HL-60/S4 (cell line): ENCODE results near the gene SUCO.

ENCODE experiments used
- in situ Hi-C: fragments of 300-500 bp; cut with MboI; formaldehyde crosslinking; loops from 2 replicates; pipeline ENCODE4 v1.14.3; 2022; ENCODE audit warnings: low sequenced_read_pairs

The SUCO gene

GRCh38 chr1:172514108-172514507 is 18.8 kb upstream of the SUCO start:
- in situ Hi-C loops, result no loop called here

- in situ Hi-C loops, result no loop called here
These were observed 17.5 kb upstream of the SUCO start for GRCh38 chr1:172515436-172515835.

- in situ Hi-C loops, result no loop called here
These were observed 17.0 kb upstream of the SUCO start for GRCh38 chr1:172515927-172516326.

DNA sequence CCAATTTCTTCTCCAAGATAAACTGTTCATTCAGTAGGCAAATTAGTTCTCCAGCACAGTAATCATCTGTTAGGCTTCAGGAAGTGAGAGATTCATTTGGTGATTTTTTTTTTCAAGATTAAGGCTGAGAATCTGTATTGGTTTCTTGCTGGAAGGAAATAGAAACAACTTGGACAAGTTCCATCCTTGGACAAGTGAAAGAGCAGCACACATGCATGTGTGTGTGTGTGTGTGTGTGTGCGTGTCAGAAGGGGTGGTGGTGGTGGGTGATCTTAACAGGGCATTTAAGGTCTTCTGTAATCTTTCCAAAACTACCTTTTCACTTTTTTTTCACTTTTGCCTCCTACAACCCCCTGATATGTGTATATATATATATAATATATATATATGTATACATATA is 15.9 kb upstream of the SUCO start:
- in situ Hi-C loops, result no loop called here

DNA sequence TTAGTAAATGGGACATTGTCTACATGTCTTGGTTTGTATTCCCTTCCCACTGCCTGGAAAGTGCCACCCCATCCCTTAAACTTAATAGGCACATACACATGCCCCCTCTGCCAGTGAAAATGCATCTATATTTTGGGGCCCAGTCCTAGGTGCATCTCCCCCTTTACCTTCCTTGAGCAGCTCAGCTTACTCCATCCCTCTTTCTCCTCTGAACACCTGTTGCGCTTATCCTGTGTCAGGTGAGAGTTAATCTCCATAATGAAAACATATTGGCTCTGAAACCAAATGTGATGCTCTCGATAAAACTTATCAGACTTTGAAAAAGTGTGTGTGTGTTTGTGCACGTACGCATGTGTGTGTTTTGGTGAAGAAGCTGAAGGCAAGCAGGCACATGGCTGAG is 15.4 kb upstream of the SUCO start:
- in situ Hi-C loops, result no loop called here

- in situ Hi-C loops, result no loop called here
These were observed 3.6 kb upstream of the SUCO start for GRCh38 chr1:172529304-172529703.

GRCh38 chr1:172530000-172530399 is 3.0 kb upstream of the SUCO start:
- in situ Hi-C loops, result no loop called here

DNA sequence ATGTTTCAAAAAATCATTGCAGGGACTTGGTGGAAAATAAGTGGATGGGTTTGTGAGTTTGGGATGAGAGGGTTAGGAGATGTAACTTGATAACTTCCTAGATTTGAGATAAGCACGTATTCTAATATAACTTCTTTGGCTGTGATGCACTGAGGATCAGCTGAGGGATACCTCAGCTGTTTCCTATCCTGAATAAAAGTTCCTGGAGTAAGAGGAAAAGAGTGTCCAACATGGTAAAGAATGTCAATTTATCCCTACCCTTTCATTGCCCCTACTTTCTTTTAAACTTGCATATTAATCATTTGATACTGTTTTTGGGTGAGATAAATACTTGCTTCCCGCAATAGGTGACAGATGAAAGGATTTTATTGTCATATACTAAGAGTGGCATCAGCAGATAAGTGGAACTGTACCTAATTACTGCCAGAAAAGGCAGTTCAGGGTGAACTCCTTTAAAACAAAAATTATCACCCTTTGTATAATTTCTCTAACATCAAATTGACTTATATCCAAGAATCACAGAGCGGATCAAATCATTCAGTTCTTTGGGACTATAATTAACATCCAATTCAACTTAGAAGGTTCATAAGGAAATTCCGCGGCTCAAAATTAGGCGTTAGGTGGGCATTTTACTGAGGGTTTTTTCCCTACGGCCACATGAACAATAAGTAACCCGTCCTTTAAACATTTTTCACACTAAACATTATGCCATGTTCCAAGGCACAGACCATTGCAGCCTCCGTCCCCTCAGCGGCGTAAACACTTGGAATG is 1.4 kb upstream of the SUCO start:
- in situ Hi-C loops, result no loop called here

DNA sequence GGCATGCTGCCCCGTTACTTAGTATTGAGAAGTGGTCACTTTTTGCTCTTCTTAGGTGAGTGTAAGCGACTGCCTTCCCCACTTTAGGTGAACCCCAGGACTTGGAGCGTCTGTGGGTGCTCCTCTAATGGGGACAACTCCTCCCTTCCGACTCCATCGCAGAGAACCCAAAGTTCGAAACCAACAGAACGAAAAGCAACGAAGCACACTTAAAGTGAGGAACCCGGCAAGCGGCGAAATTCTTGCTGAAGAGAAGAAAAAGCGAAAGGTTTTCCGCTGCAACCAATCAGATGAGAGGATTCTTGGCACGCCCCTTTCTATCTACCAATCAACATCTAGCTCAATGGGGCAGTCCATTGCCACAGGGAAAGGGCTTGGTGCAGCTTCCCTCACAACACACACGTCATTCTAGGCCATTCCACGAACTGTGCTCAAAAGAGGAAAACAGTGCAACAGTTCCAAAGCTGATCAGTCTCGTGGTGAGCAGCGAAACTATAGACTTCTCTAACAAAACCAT is 709 bp upstream of the SUCO start:
- in situ Hi-C loops, result no loop called here

DNA sequence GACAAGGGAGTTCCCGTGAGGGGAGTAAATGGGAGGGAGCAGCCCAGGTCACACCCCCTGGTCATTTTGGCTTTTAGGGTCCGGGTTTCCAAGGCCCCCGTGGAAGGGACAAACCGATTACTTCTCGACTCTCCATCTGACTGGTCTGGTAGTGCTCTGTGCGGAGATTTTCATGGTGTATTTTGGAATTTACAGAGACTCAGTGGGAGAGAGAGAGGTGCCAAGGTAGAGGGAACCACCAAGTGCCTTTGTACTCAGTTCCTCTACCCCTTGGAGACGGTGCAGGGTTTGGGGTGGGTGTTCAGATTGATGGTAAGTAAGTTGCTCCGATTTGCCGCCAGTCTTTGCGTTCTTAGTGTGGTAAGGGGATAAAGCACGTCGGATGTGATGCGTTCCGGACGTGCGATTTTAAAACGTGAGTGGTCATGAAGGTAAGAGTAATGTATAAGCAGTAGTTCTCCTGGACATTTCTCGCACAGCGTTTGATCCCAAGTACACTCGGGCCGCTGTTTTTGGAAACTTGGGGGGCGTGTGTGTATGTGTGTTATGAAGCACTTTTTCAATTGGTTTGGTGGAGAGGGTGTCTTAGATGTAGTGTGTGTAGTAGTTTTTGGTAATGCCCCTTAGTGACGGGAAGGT is 682 bp downstream of the SUCO start:
- in situ Hi-C loops, result no loop called here

DNA sequence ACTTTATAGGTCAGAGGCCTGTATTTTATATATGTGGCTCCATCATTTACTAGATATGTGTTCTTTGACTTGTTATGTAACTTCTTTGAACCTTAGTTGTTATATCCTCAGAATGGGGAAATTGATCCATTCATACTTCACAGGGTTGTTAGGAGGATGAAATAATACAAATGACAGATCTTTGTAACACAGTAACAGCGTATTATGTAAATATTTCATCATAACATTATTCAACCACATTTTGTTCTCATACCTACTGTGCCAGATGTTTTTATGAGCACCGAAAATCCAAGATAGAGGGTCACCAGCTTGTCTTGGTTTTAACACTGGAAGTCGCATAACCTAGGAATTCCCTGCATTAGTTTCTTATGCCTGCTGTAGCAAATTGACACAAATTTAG is 3.3 kb downstream of the SUCO start:
- in situ Hi-C loops, result no loop called here

- in situ Hi-C loops, result no loop called here
These were observed 4.4 kb downstream of the SUCO start for GRCh38 chr1:172537366-172537765.

DNA sequence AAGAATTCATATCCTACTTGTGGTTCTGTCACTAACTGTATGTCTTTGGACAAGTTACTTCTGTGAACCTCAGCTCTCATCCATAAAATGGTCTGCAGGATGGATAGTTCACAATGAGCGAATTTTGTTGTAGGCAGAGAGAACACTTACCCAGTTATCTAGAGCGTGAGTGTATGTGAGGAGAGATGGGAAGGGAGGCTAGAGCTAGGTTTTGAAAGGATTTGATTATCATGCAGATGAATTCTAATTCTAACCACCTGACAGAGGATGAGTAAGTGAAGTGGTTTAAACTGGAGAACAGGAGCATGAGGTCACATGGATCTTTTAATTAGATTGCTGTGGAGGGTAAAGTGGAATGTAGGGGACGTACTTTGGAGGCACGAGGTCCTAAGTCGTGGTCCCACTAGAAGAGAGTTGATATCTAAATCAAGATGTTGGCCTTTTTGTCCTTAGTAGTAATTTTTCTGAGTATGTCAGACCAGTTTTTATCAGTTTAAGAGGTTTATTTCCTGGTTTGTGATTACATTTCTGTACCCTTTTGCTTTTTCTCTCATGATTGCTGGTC is 5.0 kb downstream of the SUCO start:
- in situ Hi-C loops, result no loop called here

GRCh38 chr1:172540635-172541034 is 7.7 kb downstream of the SUCO start:
- in situ Hi-C loops, result no loop called here

- in situ Hi-C loops, result no loop called here
These were observed 11.6 kb downstream of the SUCO start for GRCh38 chr1:172544481-172545104.

- in situ Hi-C loops, result no loop called here
These were observed 12.6 kb downstream of the SUCO start for GRCh38 chr1:172545396-172546004.

GRCh38 chr1:172547071-172547470 is 14.1 kb downstream of the SUCO start:
- in situ Hi-C loops, result no loop called here

DNA sequence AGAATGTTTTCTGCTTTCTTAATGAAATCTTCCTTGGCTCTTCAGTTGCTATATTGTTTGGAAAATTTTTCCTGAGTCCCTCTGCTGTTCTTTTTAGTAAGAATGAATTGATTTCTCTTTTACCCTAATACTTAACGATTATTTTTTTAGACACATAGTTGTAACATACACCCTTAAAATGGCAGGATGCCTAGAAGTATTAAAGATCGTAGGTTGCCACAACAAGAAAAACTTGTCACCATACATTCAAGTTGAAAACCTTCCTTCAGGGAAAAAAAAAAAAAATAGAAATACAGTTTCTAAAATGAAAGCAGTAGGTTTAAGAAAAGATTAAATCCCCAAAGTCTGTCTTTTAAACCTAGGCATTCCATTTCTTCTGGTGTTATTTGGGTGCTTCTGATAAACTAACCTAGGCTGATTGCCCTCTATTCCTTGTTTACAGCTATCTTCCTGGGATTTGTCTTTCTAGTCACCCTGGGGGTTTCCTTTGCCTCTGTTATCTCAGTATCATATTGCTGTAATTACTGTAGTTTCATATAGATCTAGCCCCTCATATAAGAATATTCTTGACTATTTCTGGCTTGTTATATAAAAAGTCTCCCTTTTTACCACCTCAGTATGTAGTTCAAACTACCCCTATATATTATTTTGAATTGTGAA is 16.8 kb downstream of the SUCO start:
- in situ Hi-C loops, result no loop called here

DNA sequence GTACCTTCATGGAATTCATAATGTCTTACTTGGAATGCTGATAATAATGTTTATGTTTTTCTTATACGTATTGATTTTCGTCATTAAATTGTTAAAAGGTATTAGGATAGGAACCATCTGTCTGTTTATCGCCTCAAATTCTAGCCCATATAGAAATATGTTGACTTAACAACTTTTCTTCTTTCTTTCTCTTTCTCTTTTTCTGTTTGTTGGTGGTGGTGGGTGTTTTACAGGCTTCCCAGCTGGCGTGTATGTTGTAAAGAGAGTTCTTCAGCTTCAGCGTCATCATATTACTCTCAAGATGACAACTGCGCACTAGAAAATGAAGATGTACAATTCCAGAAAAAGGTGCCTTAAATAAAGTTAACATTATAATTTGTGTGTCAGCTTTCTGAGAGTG is 18.3 kb downstream of the SUCO start:
- in situ Hi-C loops, result no loop called here

GRCh38 chr1:172554915-172555314 is 22.0 kb downstream of the SUCO start:
- in situ Hi-C loops, result no loop called here

- in situ Hi-C loops, result no loop called here
These were observed 23.5 kb downstream of the SUCO start for GRCh38 chr1:172556461-172556860.
